Tongue (tissue), 2 donors: ENCODE measurements around the gene TRMT1. TPM values are rescaled to one million over a fixed set of nuclear protein-coding genes. Genes with fewer than 3 reads are reported as not detected.
"Not testable (repeated sequence)": the region's sequence is repeated elsewhere in the genome, so short reads cannot be mapped to it uniquely, and the experiment has no call there.

Experiments used
- DNase-seq: peaks from one replicate; pipeline ENCODE4 v3.0.0-alpha.2; 2015
- total RNA-seq: library from RNA; depleted of rRNA; stranded (reverse); fragments of >200 nt; gene quantifications from one replicate; pipeline ENCODE4 v1.2.3, GENCODE V29; 2014

TRMT1 gene
- total RNA-seq, 1 donor from 2014 or later = 20.9 TPM

DNA sequence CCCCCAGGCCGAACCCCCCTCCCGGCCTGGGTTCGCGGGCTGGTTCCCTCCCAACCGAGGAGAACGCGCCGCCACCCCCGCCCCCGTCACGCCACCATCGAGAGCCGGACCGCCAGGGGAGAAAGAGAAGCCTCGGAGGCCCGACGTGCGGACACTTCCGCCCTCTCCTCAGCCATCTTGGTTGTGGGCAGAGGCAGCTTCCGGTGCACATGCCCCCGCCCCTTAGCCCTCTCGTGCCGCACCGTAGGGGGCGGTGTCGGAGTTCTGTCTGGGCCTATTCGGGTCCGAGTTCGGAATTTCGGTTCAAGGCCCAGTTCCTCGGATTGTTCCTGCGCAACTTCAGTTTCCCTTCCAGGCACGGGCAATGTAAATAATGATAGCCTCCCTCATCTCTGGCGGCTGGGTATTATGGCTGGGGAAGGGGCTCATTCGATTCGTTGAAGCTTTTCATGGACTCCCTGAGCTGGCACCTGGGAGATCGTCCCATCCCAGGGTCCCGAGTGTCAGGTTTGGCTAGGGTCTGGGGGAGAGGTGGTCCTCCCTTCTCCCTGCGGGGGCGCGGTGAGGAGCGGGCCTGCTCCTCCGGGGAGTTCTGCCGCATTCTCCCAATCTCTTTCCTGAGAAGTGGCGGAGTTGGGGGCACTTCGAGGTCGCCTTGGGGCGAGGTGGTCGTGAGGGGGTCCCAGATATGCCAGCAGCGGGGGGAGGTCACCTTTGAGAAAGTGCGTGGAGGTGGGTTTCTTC lies 33.8 kb upstream of the TRMT1 start, which contains the start of the genes IER2 and STX10:
Gene IER2 (plus strand): TSS at position 225 of the 744 bp plus-strand sequence. CDS start 2,776 bp downstream, outside the sequence.
Gene STX10 (minus strand): TSS at position 189 of the 744 bp plus-strand sequence. CDS start 202 bp downstream, outside the sequence.
- peak; percentile 98 for DNase-seq

DNA sequence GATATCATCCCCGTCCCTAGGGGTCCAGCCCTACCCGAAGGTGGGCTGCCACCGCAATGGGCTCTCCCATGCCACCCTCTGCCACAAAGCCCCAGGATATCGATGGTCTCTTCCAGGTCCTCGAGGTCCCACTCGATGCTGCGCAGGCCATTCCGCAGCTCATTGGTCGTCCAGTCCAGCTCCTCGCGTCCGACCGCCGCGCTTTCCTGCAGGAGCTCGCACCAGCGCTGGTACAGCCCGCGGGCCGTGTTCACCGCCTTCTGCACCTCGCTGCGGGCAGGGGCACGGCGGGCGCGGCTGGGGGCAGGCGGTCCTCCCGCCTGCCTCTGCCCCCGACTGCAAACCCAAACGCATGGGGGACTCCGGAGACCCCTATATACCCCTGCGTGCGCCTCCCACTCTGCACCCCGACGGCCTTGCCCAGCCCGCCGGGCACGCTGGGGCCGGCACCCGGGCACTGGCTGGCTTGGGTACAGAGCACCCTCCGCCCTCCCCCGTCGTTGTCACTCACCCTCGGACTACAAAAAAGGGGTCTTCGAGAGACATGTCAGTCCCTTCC lies 33.2 kb upstream of the TRMT1 start:
- peak; percentile 57 for DNase-seq

DNA sequence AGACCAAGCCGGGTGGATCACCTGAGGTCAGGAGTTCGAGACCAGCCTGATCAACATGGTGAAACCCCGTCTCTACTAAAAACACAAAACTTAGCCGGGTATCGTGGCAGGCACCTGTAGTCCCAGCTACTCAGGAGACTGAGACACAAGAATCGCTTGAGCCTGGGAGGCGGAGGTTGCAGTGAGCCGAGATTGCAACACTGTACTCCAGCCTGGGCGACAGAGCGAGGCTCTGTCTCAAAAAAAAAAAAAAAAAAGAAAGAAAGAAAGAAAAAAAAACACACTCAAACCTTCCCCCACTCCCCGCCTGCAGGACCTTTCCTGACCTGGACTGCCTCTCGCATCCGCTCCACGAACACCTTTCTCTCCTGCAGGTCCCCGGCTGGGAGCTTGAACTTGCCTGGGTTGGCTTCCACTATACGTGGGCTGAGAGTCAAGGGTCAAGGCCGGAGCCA lies 32.7 kb upstream of the TRMT1 start:
- DNase-seq = not testable (repeated sequence)

DNA sequence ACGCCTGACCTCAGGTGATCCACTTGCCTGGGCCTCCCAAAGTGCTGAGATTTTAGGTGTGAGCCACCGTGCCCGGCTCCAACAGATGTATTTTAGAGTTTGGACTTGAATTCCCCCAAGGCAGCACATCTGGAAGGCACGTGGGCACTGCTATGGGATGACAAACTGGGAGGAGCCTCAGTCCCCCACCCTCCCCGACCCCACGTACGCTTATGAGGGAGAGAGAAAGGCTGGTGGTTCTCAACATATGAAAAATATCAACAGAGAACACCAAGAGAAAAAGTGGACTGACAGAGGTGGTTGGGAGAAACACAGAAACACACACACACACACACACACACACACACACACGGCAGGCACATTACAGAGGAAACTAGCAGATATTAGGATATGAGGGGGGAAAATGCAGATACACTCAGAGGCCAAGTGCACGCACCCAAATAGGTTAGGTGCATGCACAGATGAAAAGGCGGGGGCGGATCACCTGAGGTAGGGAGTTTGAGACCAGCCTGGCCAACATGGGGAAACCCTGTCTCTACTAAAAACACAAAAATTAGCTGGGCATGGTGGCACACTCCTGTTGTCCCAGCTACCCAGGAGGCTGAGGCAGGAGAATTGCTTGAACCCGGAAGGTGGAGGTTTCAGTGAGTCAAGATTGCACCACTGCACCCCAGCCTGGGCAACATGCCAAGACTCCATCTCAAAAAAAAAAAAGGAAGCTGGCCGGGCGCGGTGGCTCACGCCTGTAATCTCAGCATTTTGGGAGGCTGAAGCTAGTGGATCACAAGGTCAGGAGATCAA lies 30.4 kb upstream of the TRMT1 start:
- no peak for DNase-seq

DNA sequence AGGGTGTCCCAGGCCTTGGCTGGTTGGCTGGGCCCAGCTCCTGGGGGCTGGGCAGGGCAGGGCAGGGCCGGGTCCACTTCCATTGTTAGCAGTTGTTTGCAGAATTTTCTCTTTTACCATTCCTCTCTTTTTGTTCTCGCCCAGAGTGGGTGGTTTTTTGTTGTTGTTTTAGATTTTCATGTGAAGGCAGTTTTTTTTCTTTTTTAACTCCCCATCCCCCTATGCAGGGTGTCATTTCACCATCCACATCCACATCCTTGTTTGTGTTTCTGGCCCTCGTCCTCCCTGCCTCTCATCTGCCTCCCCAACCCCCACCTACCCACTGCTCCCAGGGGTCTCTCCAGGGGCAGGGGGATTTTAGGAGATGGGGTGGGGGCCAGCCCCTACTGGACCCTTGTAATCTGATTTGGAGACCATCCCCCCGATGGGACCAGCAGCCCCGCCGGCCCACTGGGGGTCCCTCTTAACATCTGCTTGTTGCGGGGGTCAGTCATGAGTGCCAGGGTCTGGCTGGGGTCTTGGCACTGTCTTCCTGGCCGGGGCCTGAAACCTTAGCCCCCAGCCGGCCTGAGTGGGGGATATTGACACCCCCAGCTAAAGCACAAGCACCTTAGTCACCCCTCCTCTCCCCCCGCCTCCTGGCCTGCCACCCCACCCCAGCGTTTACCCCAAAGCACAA lies 23.2 kb upstream of the TRMT1 start:
- DNase-seq = no peak

DNA sequence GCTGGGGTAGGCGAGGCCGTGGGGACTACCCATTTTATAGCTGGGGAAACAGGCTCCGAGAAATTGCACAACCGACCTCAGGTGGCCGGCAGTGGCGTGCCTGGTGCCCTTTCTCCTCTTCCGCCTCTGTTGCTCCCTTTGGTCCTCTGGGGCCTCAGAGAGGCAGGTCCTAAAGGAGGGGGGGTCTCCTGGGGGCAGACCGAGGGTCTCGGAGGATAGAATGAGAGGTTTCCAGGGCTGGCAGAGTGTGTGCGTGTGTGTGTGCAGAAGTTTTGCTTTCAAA lies 22.3 kb upstream of the TRMT1 start:
- no peak for DNase-seq

DNA sequence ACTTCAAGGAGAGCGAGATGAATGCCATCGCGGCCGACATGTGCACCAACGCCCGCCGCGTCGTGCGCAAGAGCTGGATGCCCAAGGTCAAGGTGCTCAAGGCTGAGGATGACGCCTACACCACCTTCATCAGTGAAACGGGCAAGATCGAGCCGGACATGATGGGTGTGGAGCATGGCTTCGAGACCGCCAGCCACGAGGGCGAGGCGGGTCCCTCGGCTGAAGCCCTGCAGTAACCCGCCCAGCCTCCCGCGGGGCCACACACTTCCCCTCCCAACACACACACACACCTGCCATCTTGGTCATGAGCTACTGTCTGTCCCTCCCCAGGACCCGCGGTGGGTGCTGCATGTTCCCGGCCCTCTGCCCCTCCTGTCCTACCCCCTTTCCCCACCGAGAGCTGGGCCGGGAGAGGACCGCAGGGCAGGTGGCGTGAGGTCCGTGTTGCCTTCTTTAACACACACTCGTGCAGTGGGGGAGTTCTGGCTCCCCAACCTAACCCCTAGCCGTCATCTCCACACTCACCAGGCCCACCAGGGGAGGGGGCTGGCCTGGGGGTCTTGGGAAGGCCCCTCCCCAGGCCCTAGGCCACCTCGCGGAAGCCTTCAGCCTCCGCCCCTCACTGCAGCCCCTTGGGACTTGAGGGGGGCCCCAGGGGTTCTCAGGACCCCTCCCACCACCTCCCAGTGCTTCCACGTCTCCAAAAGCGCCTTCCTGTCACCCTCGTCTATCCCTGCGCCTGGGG lies 21.8 kb upstream of the TRMT1 start:
- DNase-seq = no peak

DNA sequence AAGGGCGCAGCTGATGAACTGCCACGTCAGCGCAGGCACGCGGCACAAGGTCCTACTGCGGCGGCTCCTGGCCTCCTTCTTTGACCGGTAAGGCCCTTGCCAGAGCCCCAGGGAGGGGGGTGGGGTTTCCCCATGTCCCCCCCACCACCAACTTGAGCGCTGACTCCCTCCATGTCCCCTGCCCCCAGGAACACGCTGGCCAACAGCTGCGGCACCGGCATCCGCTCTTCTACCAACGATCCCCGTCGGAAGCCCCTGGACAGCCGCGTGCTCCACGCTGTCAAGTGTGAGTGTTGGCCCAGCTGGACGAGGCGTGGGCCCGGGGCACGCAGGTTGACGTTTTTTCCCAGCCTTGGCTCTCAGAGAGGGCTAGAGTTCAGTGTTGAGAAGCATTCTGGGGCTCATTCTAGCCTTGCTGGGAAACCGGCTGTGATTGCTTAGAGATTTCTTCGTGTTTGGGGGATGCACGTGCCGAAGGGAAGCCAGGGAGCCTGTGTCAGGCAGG lies 20.8 kb upstream of the TRMT1 start:
- DNase-seq = no peak

DNA sequence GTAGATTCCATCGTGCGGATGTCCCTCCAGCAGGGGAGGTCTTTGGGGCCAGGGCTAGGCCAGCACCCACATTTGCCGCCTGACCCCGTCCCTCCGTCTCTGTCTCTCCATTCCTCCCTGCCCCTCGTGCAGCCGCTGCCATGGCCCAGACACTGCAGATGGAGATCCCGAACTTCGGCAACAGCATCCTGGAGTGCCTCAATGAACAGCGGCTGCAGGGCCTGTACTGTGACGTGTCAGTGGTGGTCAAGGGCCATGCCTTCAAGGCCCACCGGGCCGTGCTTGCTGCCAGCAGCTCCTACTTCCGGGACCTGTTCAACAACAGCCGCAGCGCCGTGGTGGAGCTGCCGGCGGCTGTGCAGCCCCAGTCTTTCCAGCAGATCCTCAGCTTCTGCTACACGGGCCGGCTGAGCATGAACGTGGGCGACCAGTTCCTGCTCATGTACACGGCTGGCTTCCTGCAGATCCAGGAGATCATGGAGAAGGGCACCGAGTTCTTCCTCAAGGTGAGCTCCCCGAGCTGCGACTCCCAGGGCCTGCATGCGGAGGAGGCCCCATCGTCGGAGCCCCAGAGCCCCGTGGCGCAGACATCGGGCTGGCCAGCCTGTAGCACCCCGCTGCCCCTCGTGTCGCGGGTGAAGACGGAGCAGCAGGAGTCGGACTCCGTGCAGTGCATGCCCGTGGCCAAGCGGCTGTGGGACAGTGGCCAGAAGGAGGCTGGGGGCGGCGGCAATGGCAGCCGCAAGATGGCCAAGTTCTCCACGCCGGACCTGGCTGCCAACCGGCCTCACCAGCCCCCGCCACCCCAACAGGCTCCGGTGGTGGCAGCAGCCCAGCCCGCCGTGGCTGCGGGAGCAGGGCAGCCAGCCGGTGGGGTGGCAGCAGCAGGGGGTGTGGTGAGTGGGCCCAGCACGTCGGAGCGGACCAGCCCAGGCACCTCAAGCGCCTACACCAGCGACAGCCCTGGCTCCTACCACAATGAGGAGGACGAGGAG lies 18.8 kb upstream of the TRMT1 start:
- no peak for DNase-seq

DNA sequence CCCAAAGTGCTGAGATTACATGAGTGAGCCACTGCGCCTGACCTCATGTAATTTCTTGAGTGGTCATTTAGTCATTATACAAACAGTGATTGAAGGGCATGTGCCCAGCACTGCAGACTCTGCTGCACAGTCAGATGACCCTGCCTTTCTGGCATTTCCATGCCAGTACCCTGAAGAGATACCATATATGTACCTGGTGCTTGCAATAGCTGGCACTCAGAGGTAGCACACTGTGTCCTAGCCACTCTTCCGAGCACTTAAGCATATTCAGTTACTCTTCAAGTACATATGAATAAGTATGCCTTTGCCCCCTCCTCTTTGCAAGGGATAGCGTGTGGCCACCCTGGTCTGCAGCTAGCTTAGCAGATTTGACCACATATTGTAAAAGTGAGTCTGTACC lies 18.1 kb upstream of the TRMT1 start:
- no peak for DNase-seq

DNA sequence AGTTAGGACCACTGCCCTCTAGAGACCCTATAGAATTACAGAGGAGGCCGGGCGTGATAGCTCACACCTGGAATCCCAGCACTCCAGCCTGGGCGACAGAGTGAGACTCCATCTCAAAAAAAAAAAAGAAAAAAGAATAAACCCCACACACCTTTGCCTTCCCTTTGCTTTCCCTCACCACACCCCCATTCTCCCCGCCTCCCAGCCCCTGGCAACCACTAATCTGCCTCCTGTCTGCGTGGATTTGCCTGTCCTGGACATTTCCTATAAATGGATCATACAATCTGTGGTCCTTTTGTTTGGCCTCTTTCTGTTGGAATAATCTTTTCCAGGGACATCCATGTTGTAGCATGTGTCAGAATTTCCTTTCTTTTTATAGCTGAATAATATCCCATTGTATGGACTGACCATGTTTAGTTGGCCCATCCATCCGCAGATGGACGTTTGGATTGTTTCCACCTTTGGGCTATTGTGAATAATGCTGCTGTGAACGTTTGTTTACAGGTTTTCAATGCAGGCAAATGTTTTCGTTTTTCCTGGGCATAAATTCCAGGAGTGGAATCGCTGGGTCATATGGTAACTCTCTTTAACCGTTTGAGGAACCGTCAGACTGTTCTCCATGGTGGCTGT lies 16.8 kb upstream of the TRMT1 start:
- DNase-seq = no peak

DNA sequence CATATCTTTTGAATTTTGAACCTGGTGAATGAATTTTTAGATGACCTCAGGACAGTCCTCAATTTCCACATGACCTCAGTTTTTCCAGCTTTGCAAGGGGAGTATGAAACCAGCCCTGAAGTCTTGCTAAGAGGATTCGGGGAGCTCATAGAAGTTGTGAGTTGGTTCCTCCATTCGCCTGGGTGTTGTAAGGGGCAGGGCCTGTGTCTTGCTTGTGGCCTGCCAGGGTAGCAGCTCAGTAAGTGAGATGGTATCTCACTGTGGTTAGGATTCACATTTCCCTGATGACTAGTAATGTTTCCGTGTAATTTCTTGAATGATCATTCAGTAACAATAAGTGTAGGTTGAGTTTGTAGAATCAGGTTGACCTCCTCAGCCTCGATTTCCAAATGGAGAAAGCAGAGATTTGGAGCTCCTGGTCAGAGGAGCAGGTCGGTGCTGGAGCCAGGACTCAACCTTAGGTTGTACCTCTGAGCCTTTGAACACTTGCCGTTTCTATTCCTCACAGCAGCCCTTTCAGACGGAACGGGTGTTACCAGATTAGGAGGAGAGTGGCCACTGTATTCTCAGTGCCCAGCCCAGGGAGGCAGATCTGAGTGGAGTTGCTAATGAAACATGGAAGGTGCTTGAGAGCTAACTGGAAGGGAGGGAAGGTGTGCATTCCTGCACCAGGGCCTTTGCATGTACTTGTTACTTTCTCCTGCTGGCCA lies 16.1 kb upstream of the TRMT1 start:
- DNase-seq = no peak

DNA sequence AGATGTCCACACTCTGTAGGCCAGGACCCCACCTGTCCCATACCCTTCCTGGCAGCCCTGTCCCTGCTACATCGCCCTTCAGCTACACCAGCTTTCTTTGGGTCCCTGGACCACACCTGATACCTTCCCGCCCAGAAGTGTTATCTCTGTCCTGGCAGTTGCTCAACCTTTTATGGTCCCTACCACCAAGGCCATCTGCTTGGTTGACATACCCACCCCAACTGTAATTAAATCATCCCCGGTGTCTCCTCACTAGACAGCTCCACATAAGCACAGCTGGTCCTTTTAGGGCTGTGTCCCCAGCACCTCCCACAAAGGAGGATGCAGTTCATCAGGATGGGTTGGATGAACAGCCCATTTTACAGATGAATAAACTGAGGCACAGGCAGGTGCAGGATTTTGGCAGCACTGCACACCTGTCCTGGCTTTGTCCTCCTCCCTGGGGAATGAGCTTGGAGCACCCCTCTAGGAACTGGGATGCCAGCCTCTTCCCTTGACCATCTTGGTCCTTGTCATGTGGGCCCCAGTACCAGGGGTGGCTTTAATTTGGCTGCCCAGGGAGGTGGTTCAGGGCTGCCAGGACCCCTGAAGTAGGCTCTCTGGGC lies 14.4 kb upstream of the TRMT1 start:
- DNase-seq = no peak

DNA sequence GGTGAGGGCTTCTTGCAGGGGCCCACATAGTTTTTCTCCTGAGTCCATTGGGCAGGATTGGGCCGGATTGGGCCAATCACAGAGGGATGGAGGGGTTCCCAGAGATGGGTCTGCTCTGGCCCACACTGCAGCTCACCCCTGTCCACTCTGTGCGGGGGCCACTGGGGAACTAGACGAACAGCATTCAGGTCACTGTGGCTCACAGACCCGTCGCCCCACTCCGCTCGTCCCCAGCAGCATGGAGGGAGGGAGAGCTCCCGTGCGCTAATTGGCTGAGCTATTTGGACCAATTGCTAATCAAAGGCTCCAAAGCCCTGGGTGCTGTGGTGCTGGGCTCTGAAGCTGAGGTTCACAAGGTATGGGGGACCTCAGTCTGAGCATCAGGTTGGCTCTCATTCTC lies 12.8 kb upstream of the TRMT1 start:
- DNase-seq = no peak

DNA sequence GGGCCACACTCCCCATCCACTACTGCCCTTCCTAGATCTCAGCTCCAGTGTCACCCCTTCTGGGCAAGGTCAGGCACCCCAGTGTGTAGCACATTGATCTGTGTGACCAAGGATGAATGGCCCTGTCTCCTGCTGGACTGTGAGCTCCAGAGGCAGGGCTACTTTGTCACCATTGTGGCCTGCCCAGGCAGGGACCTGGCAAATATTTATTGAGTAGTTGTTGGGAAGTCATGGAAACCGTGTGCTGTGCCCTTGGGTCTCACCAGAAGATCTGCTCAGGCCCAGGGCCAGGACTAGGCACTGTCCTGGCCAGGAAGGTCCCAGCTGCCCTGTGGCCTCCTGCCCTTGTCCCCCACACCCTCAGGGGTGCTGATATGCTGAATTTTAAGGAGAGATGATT lies 12.0 kb upstream of the TRMT1 start:
- DNase-seq = no peak

DNA sequence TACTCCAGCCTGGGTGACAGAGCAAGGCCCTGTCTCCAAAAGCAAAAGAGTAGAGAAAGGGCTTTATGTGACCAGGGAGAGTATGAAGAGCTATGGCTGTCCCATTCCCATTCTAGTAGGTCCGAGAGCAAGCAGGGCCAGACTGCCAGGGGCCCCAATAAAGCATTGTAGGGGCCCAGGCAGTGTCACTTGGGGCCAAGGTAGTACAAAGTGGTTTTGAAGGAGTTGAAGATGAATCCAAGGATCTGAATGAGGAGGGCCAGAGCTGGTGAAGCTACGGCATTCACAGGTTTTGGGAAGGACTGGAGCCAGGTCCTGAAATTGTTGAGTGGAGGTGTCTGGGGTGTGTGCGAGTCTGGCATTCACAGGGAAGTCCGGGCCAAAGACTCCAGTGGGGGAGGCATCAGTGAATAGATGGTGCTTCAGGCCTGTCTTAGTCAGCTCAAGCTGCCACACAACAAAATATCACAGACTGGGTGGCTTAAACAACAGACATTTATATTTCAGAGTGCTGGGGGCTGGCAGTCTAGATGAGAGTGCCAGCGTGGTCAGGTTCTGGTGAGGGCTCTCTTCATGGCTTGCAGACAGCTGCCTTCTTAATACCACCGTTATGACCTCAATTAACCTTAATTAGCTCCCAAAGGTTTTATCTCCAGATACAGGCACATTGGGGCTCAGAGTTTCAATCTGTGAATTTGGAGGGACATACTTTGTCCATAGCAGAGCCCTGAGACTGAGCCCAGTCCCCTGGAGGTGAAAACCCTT lies 11.5 kb upstream of the TRMT1 start:
- no peak for DNase-seq

DNA sequence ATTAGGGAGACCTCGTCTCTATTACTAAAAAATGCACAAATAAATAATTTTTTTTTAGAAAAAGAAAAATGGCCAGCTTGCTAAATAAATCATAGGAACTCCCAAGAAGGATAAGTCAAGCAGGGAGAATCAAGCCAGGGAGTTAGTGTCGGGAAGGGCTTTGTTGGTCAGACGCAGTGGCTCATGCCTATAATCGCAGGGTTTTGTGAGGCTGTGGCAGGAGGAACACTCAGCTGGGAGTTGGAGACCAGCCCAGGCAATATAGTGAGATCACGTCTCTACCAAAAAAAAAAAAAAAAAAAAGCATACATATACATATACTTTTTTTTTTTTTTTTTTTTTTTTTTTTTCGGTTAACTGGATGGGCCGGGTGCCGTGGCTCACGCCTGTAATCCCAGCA lies 10.5 kb upstream of the TRMT1 start:
- no peak for DNase-seq
